ENCODE measurements around the gene ELF4. TPM values are rescaled to one million over a fixed set of nuclear protein-coding genes. Genes with fewer than 3 reads are reported as not detected.

ELF4 gene
- 10 to 100 TPM; 11.4 to 15.2 (median 13.2) TPM for polyA plus RNA-seq (ENCODE audit: insufficient read length in 4 of 4)

GRCh38 chrX:130110379-130111219 lies at the start of gene ELF4:
Gene ELF4 (minus strand): TSS chrX:130110497. CDS start chrX:130081330, 29,167 bp downstream.
- no peak for DNase-seq (ENCODE audit: low read depth in 4 of 4, low spot score in 3 of 4)

- no peak for DNase-seq (ENCODE audit: low read depth in 4 of 4, low spot score in 3 of 4)
These were observed 49.5 kb upstream of the ELF4 start for GRCh38 chrX:130159776-130160175.

GRCh38 chrX:130158311-130158710 lies 48.0 kb upstream of the ELF4 start:
- no peak for DNase-seq (ENCODE audit: low read depth in 4 of 4, low spot score in 3 of 4)

- DNase-seq (ENCODE audit: low read depth in 4 of 4, low spot score in 3 of 4), result no peak
These were observed 45.3 kb upstream of the ELF4 start for GRCh38 chrX:130155564-130155963.

- no peak for DNase-seq (ENCODE audit: low read depth in 4 of 4, low spot score in 3 of 4)
These were observed 37.3 kb upstream of the ELF4 start for GRCh38 chrX:130147631-130148030.

GRCh38 chrX:130145123-130145522 lies 34.8 kb upstream of the ELF4 start:
- DNase-seq (ENCODE audit: low read depth in 4 of 4, low spot score in 3 of 4), result no peak

- no peak for DNase-seq (ENCODE audit: low read depth in 4 of 4, low spot score in 3 of 4)
These were observed 34.2 kb upstream of the ELF4 start for GRCh38 chrX:130144509-130144908.

GRCh38 chrX:130139474-130140201 lies 29.3 kb upstream of the ELF4 start:
- no peak for DNase-seq (ENCODE audit: low read depth in 4 of 4, low spot score in 3 of 4)

- DNase-seq (ENCODE audit: low read depth in 4 of 4, low spot score in 3 of 4), result no peak
These were observed 26.7 kb upstream of the ELF4 start for GRCh38 chrX:130136961-130137360.

GRCh38 chrX:130136496-130136895 lies 26.2 kb upstream of the ELF4 start:
- DNase-seq (ENCODE audit: low read depth in 4 of 4, low spot score in 3 of 4), result no peak

- DNase-seq (ENCODE audit: low read depth in 4 of 4, low spot score in 3 of 4), result no peak
These were observed 20.7 kb upstream of the ELF4 start for GRCh38 chrX:130130990-130131389.

- DNase-seq (ENCODE audit: low read depth in 4 of 4, low spot score in 3 of 4), result no peak
These were observed 15.0 kb upstream of the ELF4 start for GRCh38 chrX:130125091-130125874.

- DNase-seq (ENCODE audit: low read depth in 4 of 4, low spot score in 3 of 4), result no peak
These were observed 14.3 kb upstream of the ELF4 start for GRCh38 chrX:130124577-130124976.

GRCh38 chrX:130121505-130121800 lies 11.2 kb upstream of the ELF4 start:
- no peak for DNase-seq (ENCODE audit: low read depth in 4 of 4, low spot score in 3 of 4)

GRCh38 chrX:130120746-130121504 lies 10.6 kb upstream of the ELF4 start:
- no peak for DNase-seq (ENCODE audit: low read depth in 4 of 4, low spot score in 3 of 4)

GRCh38 chrX:130120321-130120731 lies 10.0 kb upstream of the ELF4 start:
- no peak for DNase-seq (ENCODE audit: low read depth in 4 of 4, low spot score in 3 of 4)

GRCh38 chrX:130119312-130119898 lies 9.1 kb upstream of the ELF4 start:
- no peak for DNase-seq (ENCODE audit: low read depth in 4 of 4, low spot score in 3 of 4)

GRCh38 chrX:130118441-130119311 lies 8.4 kb upstream of the ELF4 start:
- DNase-seq (ENCODE audit: low read depth in 4 of 4, low spot score in 3 of 4), result no peak

GRCh38 chrX:130117166-130117565 lies 6.9 kb upstream of the ELF4 start:
- no peak for DNase-seq (ENCODE audit: low read depth in 4 of 4, low spot score in 3 of 4)
